Liver (tissue), 3 donors: Measurements from ENCODE around the gene TEDC2.

Source experiments
- CTCF ChIP-seq: fragments of 150-350 bp; IDR thresholded peaks from 2 replicates; pipeline ENCODE4 v1.5.1; 2017; ENCODE audit warnings: improper control_type of control experiment, low read depth, low read length; ENCODE audit not compliant: missing input control
- EGR1 ChIP-seq, 2 donors: IDR thresholded peaks; 2 replicates each; pipeline ENCODE4 v1.6.1; 2016 to 2018; ENCODE audit warnings: antibody characterized with exemption in 2 of 2, low read depth in 2 of 2
- MAX ChIP-seq: IDR thresholded peaks from 2 replicates; pipeline ENCODE4 v1.6.1; 2016; ENCODE audit warnings: antibody characterized with exemption
- RAD21 ChIP-seq, 2 donors: IDR thresholded peaks; 2 replicates each; pipeline ENCODE4 v1.6.1; 2016; ENCODE audit warnings: antibody characterized with exemption in 2 of 2, mild to moderate bottlenecking in 2 of 2
- donor health status: healthy.
- donor health status: healthy.

DNA sequence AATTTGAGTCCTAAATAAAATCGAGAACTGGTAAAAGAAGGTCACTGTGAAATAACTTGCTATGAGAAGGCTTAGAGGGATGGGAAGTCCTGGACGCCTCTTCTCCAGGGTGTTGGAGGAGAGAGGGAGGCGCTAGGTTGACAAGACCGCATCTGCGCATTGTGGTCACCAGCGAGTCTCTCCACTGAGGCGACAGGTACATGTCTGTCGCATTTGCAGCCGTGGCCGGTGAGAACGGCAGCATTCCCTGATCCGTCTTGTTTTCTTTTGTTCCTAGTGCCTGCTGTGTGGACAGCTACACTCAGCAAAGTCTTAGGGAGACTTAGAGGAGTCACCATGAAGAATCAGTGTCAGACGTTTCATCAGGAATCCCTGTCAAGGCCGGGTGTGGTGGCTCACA is 45.8 kb downstream of the TEDC2 start:
- TF ChIP-seq CTCF (no peak), RAD21 (IDR thresholded peaks at IDR 0.05) (no peak), MAX (no peak), EGR1 (IDR thresholded peaks at IDR 0.05; ENCODE audit: low read depth in 2 of 2) (no peak)
